Activated CD8-positive, alpha-beta memory T cell treated with anti-CD3 and anti-CD28 coated beads, Interleukin-2, amount 50 U/mL, for 4 hours (primary cell): ENCODE results near the gene HIPK1.
"Not testable (repeated sequence)": the region's sequence is repeated elsewhere in the genome, so short reads cannot be mapped to it uniquely, and the experiment has no call there.

Source experiments
- DNase-seq: peaks from one replicate; pipeline ENCODE4 v3.0.0-alpha.2; 2020

The HIPK1 gene

DNA sequence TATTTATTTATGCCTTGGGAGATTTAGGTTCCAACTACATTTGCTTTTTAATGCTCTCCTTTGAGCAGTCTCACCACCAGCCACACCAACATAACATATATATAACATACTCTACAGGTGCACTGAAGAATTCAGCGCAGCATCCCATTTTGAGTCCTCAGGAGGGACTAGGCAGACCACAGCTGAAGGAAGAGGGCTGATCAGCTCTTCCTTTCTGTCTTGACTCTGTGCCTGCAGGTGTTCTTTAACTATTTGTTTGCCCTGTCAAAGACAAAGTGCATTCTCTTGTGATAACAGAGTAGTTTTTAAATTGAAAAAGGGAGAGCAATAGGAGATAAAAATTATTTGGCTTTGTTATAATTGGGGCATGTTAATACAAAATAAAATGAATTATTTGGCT, 17.0 kb downstream of the HIPK1 start:
- no peak for DNase-seq

DNA sequence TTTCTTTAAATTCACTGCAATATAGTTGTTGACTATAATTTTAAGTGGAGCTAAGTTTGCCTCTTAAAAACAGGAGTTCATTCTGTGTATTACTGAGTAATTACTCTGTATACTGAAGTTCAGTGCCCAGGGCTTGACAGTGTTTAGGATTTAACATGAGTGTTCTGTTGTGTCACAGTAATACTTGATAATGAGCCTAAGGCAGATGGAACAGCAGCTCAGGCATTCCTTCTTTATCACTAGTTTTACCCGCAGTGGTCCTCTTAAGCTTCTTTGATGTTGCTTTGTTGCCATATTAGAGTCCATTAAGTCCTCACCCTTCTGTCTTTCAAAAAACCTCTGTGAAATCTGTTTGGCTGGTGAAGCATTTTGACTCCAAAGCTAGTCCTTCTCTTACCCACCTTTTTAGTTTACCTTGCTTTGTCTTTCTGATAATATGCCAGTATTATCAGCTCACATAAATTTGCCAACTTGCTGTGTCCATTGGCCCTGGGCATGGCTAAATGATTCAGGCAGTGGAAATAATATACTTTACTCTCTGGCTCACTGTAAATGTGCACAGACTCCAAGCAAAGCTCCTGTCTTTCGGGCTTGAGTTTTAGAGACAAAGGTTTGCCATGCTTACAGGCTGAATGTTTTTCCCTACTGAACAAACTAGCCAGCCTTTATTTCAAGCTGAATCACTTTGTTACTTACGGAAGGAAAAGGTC, 17.7 kb downstream of the HIPK1 start:
- no peak for DNase-seq

DNA sequence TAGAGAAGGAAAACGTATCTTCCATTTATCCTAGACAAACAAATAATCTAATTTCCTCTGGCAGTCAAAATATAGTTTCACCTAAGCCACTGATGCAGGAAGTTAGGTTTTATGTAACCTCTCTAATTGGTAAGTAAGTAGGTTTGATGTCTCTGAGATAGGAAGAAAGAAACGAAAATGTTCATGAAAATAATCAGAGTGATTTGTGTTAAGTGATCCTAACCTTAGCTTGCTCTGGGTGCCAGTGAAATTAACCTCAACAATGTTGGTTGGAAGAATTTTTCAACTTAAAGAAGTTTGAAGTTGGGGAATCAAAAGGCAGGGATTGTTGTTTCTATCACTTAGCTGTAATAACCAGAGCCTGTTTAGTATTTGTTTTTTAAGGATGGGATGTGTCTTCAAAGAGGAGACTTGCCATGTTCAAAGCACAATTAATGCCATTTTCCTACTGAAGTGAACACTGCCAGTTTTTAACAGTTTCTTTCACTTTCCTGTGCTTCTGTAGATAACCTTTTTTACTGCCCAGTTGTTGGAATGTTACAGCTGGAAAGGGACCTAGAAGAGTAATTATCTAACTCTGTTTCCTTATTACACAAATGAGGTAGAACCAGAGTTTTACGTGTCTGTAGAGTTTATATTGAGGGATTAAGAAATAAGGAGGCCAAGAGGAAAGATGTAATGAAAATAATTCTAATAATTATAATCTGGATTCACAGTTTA, 18.4 kb downstream of the HIPK1 start:
- no peak for DNase-seq

DNA sequence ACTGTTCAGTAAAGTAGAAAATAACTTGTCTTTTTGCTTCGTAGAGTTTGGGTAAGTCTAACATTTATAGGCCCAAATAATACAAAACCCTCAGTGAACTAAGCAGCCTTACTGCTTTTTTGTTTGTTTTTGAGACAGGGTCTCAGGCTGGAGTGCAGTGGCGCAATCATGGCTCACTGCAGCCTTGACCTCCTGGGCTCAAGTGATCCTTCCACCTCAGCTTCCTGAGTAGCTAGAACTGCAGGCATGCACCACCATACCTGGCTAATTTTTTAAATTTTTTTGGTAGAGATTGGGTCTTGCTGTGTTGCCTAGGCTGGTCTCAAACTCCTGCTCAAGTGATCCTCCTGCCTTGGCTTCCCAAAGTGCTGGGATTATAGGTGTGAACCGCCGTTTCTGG, 19.0 kb downstream of the HIPK1 start:
- DNase-seq, result not testable (repeated sequence)

DNA sequence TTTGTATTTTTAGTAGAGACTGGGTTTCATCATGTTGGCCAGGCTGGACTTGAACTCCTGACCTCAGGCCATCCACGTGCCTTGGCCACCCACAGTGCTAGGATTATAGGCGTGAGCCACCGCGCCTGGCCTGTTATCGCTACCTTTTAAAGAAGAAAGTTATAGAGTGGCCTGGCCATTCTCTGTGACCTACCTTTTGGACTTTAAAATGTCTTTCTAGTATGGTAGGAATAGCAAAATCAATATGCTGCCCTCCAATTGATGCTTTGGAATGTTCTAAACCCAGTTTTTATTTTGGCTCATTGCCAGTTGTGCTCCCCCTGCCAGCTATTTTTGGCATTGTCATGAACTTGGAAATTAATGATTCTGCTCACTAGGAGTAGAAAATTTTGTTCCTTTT, 19.9 kb downstream of the HIPK1 start:
- DNase-seq, result no peak

DNA sequence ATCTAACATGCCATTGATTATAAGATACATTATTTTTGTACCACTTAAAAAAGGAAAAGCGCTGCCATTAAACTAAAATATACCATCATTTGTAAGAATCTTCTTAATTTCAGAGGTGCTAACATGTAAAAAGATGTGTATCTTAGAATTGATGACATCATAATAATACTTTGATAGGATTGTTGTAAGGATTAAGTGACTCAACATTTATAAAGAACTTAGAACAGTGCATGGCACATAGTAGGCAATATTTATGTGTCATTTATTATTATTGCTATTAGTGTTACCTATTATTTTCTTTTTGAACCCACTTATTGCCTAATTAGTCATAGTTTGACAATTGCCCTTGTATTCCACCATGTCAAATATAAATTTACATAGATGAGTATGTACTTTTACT, 21.8 kb downstream of the HIPK1 start:
- no peak for DNase-seq

DNA sequence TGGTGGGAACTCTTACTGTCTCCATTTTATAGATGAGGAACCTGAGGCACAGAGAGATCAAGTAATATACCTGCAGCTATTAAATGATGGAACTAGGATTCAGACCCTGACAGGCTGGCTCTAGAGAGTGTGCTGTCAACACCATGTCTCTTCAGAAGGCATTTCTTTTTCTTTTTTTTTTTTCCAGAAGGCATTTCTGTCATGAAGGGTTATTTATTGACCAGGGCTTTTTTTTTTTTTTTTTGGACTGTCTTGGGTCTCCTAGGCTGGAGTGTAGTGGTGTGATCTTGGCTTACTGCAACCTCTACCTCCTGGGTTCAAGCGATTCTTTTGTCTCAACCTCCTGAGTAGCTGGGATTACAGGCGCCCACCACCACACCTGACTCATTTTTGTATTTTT, 22.6 kb downstream of the HIPK1 start:
- DNase-seq, result no peak

DNA sequence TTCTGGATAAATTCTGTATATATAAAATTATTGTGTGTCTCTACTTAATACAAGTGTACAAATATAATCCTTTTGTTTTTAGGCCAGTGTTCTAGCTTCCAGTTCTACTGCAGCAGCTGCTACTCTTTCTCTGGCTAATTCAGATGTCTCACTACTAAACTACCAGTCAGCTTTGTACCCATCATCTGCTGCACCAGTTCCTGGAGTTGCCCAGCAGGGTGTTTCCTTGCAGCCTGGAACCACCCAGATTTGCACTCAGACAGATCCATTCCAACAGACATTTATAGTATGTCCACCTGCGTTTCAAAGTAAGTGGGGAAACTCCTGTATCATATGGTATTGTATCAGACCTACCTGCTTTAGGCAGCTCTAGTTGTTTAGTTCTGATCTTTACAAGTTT, 28.9 kb downstream of the HIPK1 start:
- DNase-seq, result no peak

DNA sequence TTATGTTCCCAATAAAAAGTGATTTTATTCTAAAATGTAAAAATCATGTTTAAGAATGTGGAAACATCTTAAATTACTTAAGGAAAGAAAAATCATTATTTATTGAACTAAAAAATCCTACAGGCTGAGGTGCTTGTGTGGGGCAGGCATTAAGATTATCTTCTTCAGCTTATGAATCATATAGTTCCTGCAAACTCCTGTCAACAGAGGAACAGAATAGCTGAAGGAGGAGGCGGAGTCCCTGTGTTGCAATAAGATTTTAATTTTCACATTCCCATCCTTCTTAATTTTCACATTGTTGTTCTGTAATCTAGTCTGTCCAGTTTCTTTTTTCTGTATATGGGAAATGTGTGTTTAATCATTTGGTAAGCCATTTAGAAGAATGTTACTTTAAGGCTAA, 29.6 kb downstream of the HIPK1 start:
- DNase-seq, result no peak

DNA sequence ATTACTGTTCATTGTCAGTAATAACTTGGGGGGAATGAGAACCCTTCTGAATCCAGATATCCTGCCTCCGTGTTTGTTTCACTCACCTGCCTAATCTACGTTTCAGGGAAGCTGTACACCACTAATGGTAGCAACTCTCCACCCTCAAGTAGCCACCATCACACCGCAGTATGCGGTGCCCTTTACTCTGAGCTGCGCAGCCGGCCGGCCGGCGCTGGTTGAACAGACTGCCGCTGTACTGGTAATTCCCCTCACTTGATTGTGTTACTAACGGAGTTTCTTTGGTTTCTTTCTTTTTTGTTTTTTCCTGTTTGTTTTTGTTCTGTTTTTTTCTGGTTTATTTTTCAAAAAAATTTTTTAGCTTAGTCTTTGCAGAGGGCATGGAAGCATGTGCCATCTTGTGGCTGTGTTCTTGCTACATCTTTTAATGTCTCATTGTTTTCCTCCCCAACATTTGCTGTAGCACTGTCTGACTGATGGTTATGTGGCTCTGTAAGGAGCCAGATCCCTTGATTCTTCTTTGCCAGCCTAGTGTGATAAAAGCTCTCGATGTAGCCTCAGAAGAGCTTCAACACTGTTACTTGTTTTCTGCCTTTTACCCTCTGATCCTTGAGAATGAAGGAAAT, 34.3 kb downstream of the HIPK1 start:
- no peak for DNase-seq

DNA sequence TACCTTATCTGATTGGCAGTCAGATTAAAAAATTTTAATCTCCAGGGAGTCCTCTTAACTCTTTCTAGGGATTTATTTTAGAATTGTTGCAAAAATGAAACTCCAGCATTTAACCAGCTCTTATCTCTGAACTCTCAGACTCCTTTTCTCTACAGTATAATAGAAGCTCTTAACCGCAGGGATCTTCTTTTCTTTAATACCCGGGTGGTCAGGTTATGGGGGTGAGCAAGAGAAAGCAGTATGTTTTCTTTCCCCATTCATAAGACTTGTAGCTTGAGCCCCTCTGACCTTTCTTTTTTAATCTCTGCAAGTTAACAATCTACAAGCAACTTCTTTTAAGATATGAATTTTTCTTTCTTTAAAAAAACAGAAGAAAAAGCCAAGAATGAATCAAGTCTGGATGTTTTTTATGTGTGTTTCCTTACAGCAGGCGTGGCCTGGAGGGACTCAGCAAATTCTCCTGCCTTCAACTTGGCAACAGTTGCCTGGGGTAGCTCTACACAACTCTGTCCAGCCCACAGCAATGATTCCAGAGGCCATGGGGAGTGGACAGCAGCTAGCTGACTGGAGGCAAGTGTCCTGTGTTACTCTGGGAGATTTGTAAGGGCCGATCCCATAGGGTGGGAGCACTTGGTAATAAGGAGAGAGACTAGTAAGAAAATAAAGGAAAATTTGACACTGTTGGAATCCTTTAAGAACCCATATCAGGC, 36.7 kb downstream of the HIPK1 start:
- DNase-seq, result no peak

DNA sequence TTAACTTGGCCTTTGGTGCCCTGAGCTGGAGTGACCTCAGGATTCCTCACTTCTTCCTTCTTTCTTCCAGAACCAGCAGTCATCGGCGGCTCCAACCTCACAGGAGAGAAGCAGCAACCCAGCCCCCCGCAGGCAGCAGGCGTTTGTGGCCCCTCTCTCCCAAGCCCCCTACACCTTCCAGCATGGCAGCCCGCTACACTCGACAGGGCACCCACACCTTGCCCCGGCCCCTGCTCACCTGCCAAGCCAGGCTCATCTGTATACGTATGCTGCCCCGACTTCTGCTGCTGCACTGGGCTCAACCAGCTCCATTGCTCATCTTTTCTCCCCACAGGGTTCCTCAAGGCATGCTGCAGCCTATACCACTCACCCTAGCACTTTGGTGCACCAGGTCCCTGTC, 43.8 kb downstream of the HIPK1 start:
- no peak for DNase-seq

DNA sequence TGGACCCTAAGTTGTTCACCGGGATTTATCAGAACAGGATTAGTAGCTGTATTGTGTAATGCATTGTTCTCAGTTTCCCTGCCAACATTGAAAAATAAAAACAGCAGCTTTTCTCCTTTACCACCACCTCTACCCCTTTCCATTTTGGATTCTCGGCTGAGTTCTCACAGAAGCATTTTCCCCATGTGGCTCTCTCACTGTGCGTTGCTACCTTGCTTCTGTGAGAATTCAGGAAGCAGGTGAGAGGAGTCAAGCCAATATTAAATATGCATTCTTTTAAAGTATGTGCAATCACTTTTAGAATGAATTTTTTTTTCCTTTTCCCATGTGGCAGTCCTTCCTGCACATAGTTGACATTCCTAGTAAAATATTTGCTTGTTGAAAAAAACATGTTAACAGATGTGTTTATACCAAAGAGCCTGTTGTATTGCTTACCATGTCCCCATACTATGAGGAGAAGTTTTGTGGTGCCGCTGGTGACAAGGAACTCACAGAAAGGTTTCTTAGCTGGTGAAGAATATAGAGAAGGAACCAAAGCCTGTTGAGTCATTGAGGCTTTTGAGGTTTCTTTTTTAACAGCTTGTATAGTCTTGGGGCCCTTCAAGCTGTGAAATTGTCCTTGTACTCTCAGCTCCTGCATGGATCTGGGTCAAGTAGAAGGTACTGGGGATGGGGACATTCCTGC, 46.2 kb downstream of the HIPK1 start:
- DNase-seq, result no peak

DNA sequence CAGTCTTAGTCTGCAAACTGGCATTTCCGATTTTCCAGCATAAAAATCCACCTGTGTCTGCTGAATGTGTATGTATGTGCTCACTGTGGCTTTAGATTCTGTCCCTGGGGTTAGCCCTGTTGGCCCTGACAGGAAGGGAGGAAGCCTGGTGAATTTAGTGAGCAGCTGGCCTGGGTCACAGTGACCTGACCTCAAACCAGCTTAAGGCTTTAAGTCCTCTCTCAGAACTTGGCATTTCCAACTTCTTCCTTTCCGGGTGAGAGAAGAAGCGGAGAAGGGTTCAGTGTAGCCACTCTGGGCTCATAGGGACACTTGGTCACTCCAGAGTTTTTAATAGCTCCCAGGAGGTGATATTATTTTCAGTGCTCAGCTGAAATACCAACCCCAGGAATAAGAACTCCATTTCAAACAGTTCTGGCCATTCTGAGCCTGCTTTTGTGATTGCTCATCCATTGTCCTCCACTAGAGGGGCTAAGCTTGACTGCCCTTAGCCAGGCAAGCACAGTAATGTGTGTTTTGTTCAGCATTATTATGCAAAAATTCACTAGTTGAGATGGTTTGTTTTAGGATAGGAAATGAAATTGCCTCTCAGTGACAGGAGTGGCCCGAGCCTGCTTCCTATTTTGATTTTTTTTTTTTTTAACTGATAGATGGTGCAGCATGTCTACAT, 47.6 kb downstream of the HIPK1 start:
- DNase-seq, result no peak

DNA sequence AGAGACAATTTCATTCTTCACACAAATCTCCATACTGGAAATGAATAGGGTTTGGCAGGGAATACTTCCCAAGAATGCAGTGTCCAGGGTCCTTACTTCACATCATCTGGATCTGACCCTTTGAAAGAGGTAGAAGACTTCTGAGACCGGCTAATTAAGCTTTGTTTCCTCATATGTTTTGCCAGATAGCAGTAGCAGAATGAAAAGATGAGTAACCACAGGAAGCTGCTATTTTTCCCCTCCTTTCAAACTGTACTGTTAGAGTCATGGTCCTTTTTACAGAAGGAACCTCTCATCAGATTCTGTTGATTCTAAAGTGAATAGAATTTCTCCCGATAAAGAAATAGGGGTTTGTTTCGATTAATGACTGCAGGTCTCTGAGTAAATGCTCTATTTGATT, 48.8 kb downstream of the HIPK1 start:
- DNase-seq, result no peak

DNA sequence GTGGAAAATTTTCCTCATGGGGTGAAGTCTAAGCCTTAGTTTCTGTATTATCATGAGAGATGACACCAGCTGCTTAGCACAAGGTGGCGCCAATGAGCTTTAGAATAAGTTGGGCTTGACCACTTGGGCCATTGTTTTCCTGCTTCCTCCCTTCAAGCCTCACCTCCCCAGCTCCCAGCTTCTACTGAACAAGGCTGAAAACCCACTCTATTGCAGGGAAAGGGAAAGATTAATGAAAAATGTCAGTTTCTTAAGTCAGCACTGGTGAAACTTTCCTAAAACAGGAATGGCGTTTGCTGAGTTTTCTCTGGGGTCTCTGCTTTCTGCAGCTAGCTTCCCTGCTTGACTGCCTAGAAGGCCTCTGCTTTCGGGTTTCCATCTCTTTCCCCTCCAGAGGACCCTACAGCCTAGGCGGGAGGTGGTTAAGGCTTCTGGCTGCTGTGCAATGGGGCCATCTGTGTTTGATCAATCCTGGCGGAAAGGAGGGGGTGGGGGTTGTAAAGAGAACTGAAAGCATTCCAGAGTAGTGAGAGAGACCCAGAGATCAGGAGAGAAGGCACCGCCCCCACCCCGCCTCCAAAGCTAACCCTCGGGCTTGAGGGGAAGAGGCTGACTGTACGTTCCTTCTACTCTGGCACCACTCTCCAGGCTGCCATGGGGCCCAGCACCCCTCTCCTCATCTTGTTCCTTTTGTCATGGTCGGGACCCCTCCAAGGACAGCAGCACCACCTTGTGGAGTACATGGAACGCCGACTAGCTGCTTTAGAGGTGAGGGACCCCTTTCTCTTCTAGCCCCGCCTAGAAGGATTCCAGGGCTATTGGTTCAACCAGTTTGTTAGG, 50.0 kb downstream of the HIPK1 start, which contains the start of gene OLFML3:
Gene OLFML3 (plus strand): TSS at position 612 of the 840 bp plus-strand sequence. CDS start 43 bp downstream, at position 655.
- peak; percentile 35 for DNase-seq

DNA sequence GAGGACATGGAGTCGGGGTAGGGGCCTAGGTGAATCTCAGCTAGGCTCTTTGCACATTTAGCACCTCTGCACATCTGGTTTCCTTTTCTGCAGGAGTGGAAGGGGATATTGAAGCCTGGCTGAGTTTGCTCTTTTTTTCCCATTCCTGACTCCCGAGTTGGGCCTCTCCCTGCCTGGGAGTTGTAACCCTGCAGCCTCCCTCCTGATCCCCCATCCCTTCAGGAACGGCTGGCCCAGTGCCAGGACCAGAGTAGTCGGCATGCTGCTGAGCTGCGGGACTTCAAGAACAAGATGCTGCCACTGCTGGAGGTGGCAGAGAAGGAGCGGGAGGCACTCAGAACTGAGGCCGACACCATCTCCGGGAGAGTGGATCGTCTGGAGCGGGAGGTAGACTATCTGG, 51.0 kb downstream of the HIPK1 start:
- no peak for DNase-seq

DNA sequence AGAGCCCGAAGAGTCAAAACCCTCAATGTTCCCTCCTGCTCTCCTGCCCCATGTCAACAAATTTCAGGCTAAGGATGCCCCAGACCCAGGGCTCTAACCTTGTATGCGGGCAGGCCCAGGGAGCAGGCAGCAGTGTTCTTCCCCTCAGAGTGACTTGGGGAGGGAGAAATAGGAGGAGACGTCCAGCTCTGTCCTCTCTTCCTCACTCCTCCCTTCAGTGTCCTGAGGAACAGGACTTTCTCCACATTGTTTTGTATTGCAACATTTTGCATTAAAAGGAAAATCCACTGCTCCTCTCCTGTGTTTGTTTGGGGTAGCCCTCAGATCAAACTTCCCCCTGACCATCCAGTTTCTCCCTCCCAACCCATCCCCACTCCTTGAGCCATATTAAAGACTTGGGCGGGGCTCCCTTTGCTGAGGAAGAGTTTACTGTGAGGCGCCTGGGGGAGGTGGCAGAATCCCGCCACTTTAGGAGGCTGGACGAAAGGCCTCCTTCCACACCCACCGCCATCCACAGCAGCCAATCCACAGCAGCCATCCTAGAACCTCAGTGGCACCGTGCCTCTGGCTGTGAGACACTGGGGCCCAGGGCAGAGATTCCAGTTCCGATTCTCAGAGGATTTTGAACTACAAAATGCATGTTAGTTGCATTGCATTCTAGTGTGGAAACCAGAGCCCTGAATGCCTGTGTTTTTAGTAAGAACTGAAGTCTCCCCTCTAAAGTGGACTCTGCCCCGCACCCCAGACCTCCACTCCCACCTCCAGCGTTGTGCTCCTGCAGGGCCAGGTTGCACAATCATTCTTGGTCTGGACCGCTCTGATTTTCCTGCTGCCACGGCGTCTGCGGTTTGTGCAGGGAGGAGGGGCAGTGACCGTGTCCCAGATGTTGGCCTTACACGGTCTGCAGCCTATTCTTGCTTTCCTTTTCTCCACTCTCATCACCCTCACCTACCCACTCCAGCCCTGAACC, 53.1 kb downstream of the HIPK1 start:
- no peak for DNase-seq

DNA sequence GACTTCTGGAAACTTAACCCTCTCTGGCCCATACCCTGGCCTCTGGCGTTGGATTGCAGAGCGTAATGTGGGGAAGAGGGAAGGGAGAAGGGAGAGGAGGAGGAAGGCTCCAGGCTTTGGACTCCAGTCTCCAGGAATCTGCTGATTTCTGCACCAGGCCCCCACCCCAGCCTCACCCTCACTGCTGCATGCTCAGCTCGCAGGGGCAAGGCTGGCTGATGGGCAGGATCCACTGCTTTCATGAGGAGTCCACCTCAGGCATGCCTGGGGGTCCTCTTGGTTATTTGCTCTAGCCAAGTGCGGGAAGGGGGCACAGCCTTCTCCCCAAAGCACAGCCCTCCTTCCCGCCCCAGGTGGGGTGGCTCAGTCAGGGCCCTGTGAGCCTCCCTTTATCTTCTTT, 53.8 kb downstream of the HIPK1 start:
- no peak for DNase-seq

DNA sequence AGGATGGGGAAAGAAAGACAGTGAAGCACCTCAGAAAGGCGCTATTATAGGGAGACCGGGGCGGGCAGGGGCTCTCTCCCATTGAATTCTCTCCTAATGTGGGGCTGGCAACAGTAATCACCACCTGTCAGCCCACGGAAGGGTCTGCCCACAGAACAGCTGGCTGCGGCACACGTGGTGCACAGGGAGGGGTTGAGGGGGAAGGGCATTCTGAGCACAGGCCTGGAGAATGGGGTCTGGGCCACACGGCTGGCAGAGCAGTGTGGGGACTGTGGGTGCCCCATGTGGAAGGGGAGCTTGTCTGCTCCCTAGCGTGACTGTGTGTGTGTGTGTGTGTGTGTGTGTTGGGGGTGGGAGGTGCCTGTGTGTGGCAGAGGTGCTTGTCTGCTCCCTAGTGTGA, 54.3 kb downstream of the HIPK1 start:
- DNase-seq, result no peak
